A549 treated with Hydrocortisone at 1 μM for 4 hours (cell line): Measurements from ENCODE around the gene TGFBR2. TPM values are rescaled to one million over a fixed set of nuclear protein-coding genes. Genes with fewer than 3 reads are reported as not detected.

Experiments
- total RNA-seq: library from RNA; stranded (reverse); fragments of 200-300 nt; extraction: Qiagen RNA extraction; gene quantifications from 5 replicates; pipeline ENCODE4 v1.2.3, GENCODE V29; 2022

The TGFBR2 gene
- 54.3 to 64.9 TPM (median 60.6 TPM) in 5 replicates for total RNA-seq

GRCh38 chr3:30606301-30607031 lies at the start of gene TGFBR2:
Gene TGFBR2 (plus strand): TSS chr3:30606601. CDS start chr3:30606884, 283 bp downstream.

